ENCODE data around the gene SRP19. TPM values are rescaled to one million over a fixed set of nuclear protein-coding genes. Genes with fewer than 3 reads are reported as not detected.

Gene SRP19
- total and polyA plus RNA-seq, 9 of the 15 experiments (the other 6 are each of a cell fraction or from before 2014, with no cell fraction given), result 52.3 to 357 (median 146) TPM

DNA sequence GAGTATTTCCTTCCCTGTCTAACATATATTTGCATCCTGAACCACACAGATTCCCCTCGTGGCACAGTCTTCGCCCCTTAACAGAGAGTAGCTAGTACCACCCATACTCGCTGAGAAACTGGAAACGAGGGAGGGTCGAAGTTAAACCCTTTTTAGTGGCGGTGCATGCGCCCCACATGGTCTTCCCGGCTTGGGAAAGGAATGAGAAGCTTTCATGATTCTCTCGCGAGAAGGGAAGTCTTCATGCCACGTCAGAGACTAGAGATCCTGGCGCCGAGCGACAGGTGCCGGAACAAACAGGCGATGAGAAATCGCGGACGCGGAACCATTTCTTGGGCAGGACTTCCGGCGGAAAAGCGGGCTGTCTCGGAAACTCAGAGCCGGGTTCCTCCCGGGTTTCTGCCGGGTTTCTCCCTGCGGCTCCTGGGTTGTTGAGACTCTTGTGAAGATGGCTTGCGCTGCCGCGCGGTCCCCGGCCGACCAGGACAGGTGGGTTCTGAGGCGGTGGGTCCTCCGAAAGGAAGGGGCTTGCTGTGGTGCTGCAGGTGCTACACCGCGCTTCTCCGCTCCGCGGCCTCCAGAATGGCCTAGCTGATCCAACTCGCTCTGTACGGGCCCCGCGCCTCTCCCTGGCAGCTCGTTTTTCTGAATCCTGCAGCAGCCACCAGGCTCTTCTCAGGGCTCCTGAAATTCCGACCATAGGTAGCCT is at the start of gene SRP19 (continued):
- TF ChIP-seq KLF16 (IDR thresholded peaks at IDR 0.05), result no peak
- no peak for TF ChIP-seq ZNF212 (CRISPR knock-in tag; IDR thresholded peaks at IDR 0.05)
- no peak for TF ChIP-seq HLTF (IDR thresholded peaks at IDR 0.05)
- peak; percentile 51; the same call in 1 of the 2 replicates for TF ChIP-seq ERF (CRISPR knock-in tag; IDR thresholded peaks at IDR 0.05)
- peak; percentile 94 for TF ChIP-seq CREM (IDR thresholded peaks at IDR 0.05; ENCODE audit: low read depth)
- no peak for TF ChIP-seq HNRNPK (IDR thresholded peaks at IDR 0.05; ENCODE audit: low read depth, low read length, poor library complexity, severe bottlenecking)
- TF ChIP-seq ZBED1 (IDR thresholded peaks at IDR 0.05), result peak; percentile 33; the same call in 1 of the 2 replicates
- no peak for TF ChIP-seq ZSCAN32 (CRISPR knock-in tag; IDR thresholded peaks at IDR 0.05)
- TF ChIP-seq, protein P1, sequence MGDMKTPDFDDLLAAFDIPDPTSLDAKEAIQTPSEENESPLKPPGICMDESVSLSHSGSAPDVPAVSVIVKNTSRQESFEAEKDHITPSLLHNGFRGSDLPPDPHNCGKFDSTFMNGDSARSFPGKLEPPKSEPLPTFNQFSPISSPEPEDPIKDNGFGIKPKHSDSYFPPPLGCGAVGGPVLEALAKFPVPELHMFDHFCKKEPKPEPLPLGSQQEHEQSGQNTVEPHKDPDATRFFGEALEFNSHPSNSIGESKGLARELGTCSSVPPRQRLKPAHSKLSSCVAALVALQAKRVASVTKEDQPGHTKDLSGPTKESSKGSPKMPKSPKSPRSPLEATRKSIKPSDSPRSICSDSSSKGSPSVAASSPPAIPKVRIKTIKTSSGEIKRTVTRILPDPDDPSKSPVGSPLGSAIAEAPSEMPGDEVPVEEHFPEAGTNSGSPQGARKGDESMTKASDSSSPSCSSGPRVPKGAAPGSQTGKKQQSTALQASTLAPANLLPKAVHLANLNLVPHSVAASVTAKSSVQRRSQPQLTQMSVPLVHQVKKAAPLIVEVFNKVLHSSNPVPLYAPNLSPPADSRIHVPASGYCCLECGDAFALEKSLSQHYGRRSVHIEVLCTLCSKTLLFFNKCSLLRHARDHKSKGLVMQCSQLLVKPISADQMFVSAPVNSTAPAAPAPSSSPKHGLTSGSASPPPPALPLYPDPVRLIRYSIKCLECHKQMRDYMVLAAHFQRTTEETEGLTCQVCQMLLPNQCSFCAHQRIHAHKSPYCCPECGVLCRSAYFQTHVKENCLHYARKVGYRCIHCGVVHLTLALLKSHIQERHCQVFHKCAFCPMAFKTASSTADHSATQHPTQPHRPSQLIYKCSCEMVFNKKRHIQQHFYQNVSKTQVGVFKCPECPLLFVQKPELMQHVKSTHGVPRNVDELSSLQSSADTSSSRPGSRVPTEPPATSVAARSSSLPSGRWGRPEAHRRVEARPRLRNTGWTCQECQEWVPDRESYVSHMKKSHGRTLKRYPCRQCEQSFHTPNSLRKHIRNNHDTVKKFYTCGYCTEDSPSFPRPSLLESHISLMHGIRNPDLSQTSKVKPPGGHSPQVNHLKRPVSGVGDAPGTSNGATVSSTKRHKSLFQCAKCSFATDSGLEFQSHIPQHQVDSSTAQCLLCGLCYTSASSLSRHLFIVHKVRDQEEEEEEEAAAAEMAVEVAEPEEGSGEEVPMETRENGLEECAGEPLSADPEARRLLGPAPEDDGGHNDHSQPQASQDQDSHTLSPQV (IDR thresholded peaks at IDR 0.05), result peak; percentile 98
- no peak for TF ChIP-seq GATAD2A (IDR thresholded peaks at IDR 0.05)
- peak; percentile 86 for TF ChIP-seq POLR2A (conservative IDR thresholded peaks at IDR 0.05)
- no peak for TF ChIP-seq EGR1 (conservative IDR thresholded peaks at IDR 0.05)
- no peak for TF ChIP-seq POLR3A (IDR thresholded peaks at IDR 0.05; ENCODE audit: borderline replicate concordance, extremely low read depth, insufficient read depth, insufficient read length)
- peak in 1 of 2 experiments; percentile 67; a peak in 1 of 4 replicates for TF ChIP-seq FOXA3 (CRISPR knock-in tag; conservative IDR thresholded peaks at IDR 0.05 in 1 of 2, IDR thresholded peaks at IDR 0.05 in 1 of 2)
- no peak; the same call in 1 of the 2 replicates for TF ChIP-seq SMARCE1 (IDR thresholded peaks at IDR 0.05)
- TF ChIP-seq, protein P2, sequence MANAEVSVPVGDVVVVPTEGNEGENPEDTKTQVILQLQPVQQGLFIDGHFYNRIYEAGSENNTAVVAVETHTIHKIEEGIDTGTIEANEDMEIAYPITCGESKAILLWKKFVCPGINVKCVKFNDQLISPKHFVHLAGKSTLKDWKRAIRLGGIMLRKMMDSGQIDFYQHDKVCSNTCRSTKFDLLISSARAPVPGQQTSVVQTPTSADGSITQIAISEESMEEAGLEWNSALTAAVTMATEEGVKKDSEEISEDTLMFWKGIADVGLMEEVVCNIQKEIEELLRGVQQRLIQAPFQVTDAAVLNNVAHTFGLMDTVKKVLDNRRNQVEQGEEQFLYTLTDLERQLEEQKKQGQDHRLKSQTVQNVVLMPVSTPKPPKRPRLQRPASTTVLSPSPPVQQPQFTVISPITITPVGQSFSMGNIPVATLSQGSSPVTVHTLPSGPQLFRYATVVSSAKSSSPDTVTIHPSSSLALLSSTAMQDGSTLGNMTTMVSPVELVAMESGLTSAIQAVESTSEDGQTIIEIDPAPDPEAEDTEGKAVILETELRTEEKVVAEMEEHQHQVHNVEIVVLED (CRISPR knock-in tag; IDR thresholded peaks at IDR 0.05), result peak; percentile 24; the same call in 1 of the 2 replicates
- no peak for TF ChIP-seq FUS (optimal IDR thresholded peaks at IDR 0.05; ENCODE audit: low read depth, low read length)
- peak; percentile 77 for TF ChIP-seq ETV5 (CRISPR knock-in tag; IDR thresholded peaks at IDR 0.05; ENCODE audit: low read depth)
- peak; percentile 10 for TF ChIP-seq FOS (IDR thresholded peaks at IDR 0.05; ENCODE audit: extremely low read depth, insufficient read length)
- TF ChIP-seq, protein P3, sequence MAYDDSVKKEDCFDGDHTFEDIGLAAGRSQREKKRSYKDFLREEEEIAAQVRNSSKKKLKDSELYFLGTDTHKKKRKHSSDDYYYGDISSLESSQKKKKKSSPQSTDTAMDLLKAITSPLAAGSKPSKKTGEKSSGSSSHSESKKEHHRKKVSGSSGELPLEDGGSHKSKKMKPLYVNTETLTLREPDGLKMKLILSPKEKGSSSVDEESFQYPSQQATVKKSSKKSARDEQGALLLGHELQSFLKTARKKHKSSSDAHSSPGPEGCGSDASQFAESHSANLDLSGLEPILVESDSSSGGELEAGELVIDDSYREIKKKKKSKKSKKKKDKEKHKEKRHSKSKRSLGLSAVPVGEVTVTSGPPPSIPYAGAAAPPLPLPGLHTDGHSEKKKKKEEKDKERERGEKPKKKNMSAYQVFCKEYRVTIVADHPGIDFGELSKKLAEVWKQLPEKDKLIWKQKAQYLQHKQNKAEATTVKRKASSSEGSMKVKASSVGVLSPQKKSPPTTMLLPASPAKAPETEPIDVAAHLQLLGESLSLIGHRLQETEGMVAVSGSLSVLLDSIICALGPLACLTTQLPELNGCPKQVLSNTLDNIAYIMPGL (CRISPR knock-in tag; IDR thresholded peaks at IDR 0.05), result peak; percentile 94; the same call in 1 of the 2 replicates
- TF ChIP-seq, protein P4, sequence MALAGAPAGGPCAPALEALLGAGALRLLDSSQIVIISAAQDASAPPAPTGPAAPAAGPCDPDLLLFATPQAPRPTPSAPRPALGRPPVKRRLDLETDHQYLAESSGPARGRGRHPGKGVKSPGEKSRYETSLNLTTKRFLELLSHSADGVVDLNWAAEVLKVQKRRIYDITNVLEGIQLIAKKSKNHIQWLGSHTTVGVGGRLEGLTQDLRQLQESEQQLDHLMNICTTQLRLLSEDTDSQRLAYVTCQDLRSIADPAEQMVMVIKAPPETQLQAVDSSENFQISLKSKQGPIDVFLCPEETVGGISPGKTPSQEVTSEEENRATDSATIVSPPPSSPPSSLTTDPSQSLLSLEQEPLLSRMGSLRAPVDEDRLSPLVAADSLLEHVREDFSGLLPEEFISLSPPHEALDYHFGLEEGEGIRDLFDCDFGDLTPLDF (CRISPR knock-in tag; IDR thresholded peaks at IDR 0.05), result peak; percentile 92
